Measurements from ENCODE around the gene ISM1. TPM values are rescaled to one million over a fixed set of nuclear protein-coding genes. Genes with fewer than 3 reads are reported as not detected.
A peak's percentile ranks its signal among the peaks of the same experiment; 100 is the strongest.

Gene ISM1
- total and polyA plus RNA-seq, 2 of the 13 experiments (the other 11 are each of a cell fraction or from before 2014, with no cell fraction given), result 0.40 to 1.4 TPM

GRCh38 chr20:13261460-13262301, 40.6 kb downstream of the ISM1 start (continued):
- TF ChIP-seq, protein P1, sequence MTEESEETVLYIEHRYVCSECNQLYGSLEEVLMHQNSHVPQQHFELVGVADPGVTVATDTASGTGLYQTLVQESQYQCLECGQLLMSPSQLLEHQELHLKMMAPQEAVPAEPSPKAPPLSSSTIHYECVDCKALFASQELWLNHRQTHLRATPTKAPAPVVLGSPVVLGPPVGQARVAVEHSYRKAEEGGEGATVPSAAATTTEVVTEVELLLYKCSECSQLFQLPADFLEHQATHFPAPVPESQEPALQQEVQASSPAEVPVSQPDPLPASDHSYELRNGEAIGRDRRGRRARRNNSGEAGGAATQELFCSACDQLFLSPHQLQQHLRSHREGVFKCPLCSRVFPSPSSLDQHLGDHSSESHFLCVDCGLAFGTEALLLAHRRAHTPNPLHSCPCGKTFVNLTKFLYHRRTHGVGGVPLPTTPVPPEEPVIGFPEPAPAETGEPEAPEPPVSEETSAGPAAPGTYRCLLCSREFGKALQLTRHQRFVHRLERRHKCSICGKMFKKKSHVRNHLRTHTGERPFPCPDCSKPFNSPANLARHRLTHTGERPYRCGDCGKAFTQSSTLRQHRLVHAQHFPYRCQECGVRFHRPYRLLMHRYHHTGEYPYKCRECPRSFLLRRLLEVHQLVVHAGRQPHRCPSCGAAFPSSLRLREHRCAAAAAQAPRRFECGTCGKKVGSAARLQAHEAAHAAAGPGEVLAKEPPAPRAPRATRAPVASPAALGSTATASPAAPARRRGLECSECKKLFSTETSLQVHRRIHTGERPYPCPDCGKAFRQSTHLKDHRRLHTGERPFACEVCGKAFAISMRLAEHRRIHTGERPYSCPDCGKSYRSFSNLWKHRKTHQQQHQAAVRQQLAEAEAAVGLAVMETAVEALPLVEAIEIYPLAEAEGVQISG (CRISPR knock-in tag; IDR thresholded peaks at IDR 0.05), result peak; percentile 59
- TF ChIP-seq ZNF30 (CRISPR knock-in tag; IDR thresholded peaks at IDR 0.05) (no peak), ZNF282 (IDR thresholded peaks at IDR 0.05; ENCODE audit: partially characterized antibody) (no peak), SOX13 (IDR thresholded peaks at IDR 0.05) (no peak), SOX13 (CRISPR knock-in tag; conservative IDR thresholded peaks at IDR 0.05 in 1 of 2, IDR thresholded peaks at IDR 0.05 in 1 of 2) (peak in 1 of 2 experiments; percentile 63; a peak in 2 of 4 replicates), CREM (IDR thresholded peaks at IDR 0.05) (0 out of 2 replicates have a peak, but pooled peaks have one; percentile 7), CREM (CRISPR knock-in tag; IDR thresholded peaks at IDR 0.05) (no peak), ZNF646 (CRISPR knock-in tag; IDR thresholded peaks at IDR 0.05) (0 out of 2 replicates have a peak, but pooled peaks have one; percentile 52), SP5 (CRISPR knock-in tag; IDR thresholded peaks at IDR 0.05; ENCODE audit: borderline replicate concordance, low read depth) (0 out of 2 replicates have a peak, but pooled peaks have one; percentile 43), HHEX (CRISPR knock-in tag; IDR thresholded peaks at IDR 0.05) (no peak)
- TF ChIP-seq, protein P2, sequence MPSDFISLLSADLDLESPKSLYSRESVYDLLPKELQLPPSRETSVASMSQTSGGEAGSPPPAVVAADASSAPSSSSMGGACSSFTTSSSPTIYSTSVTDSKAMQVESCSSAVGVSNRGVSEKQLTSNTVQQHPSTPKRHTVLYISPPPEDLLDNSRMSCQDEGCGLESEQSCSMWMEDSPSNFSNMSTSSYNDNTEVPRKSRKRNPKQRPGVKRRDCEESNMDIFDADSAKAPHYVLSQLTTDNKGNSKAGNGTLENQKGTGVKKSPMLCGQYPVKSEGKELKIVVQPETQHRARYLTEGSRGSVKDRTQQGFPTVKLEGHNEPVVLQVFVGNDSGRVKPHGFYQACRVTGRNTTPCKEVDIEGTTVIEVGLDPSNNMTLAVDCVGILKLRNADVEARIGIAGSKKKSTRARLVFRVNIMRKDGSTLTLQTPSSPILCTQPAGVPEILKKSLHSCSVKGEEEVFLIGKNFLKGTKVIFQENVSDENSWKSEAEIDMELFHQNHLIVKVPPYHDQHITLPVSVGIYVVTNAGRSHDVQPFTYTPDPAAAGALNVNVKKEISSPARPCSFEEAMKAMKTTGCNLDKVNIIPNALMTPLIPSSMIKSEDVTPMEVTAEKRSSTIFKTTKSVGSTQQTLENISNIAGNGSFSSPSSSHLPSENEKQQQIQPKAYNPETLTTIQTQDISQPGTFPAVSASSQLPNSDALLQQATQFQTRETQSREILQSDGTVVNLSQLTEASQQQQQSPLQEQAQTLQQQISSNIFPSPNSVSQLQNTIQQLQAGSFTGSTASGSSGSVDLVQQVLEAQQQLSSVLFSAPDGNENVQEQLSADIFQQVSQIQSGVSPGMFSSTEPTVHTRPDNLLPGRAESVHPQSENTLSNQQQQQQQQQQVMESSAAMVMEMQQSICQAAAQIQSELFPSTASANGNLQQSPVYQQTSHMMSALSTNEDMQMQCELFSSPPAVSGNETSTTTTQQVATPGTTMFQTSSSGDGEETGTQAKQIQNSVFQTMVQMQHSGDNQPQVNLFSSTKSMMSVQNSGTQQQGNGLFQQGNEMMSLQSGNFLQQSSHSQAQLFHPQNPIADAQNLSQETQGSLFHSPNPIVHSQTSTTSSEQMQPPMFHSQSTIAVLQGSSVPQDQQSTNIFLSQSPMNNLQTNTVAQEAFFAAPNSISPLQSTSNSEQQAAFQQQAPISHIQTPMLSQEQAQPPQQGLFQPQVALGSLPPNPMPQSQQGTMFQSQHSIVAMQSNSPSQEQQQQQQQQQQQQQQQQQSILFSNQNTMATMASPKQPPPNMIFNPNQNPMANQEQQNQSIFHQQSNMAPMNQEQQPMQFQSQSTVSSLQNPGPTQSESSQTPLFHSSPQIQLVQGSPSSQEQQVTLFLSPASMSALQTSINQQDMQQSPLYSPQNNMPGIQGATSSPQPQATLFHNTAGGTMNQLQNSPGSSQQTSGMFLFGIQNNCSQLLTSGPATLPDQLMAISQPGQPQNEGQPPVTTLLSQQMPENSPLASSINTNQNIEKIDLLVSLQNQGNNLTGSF (CRISPR knock-in tag; IDR thresholded peaks at IDR 0.05), result no peak
- TF ChIP-seq, protein P3, sequence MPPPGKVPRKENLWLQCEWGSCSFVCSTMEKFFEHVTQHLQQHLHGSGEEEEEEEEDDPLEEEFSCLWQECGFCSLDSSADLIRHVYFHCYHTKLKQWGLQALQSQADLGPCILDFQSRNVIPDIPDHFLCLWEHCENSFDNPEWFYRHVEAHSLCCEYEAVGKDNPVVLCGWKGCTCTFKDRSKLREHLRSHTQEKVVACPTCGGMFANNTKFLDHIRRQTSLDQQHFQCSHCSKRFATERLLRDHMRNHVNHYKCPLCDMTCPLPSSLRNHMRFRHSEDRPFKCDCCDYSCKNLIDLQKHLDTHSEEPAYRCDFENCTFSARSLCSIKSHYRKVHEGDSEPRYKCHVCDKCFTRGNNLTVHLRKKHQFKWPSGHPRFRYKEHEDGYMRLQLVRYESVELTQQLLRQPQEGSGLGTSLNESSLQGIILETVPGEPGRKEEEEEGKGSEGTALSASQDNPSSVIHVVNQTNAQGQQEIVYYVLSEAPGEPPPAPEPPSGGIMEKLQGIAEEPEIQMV (CRISPR knock-in tag; IDR thresholded peaks at IDR 0.05; ENCODE audit: low read depth), result 0 out of 2 replicates have a peak, but pooled peaks have one; percentile 52

Measured in HepG2 (cell line).